ENCODE results near the gene TANGO6. TPM values are rescaled to one million over a fixed set of nuclear protein-coding genes. Genes with fewer than 3 reads are reported as not detected.

The TANGO6 gene
- total RNA-seq, 4 donors from 2014 or later, result 18.4 to 36.0 (median 23.3) TPM

GRCh38 chr16:69029121-69029520, 185.8 kb downstream of the TANGO6 start:
- H3K27ac ChIP-seq, result no peak overlapping the region
- no peak for TF ChIP-seq CTCF (IDR thresholded peaks at IDR 0.05)
- TF ChIP-seq EP300 (IDR thresholded peaks at IDR 0.05), result no peak
- no peak for TF ChIP-seq POLR2A (IDR thresholded peaks at IDR 0.05)
- WGBS, 2 donors, result 92 to 98% methylated on average over 2 of the region's 2 CpGs

GRCh38 chr16:69031877-69032301, 188.6 kb downstream of the TANGO6 start:
- 90 to 95% methylated on average over 8 of the region's 8 CpGs for WGBS, 2 donors
- Histone ChIP-seq H3K4me1 (no peaks in the 10 kb centered on the region), H3K4me3 (no peak overlapping the region), H3K27ac (no peak overlapping the region), H3K9me3 (no peaks in the 10 kb centered on the region), H3K36me3 (peaks cover 0 to 18% (median 0%) of the 10 kb centered on the region in 3 donors), H3K27me3 (no peaks in the 10 kb centered on the region)
- no peak for DNase-seq (ENCODE audit: low spot score in 2 of 2)
- no peak for TF ChIP-seq CTCF (IDR thresholded peaks at IDR 0.05)
- no peak for TF ChIP-seq POLR2A (IDR thresholded peaks at IDR 0.05)
- TF ChIP-seq EP300 (IDR thresholded peaks at IDR 0.05), result no peak

More at GRCh38 chr16:69029121-69029520, 185.8 kb downstream of the TANGO6 start:
- no peaks in the 10 kb centered on the region for H3K9me3 ChIP-seq
- peaks cover 0 to 39% (median 0%) of the 10 kb centered on the region in 3 donors for H3K36me3 ChIP-seq
- no peaks in the 10 kb centered on the region for H3K27me3 ChIP-seq
- H3K4me3 ChIP-seq, result no peak overlapping the region
- H3K4me1 ChIP-seq, result no peaks in the 10 kb centered on the region
- DNase-seq (ENCODE audit: low spot score in 2 of 2), result no peak

GRCh38 chr16:69033151-69033949, 190.0 kb downstream of the TANGO6 start:
- 82 to 90% methylated on average over 8 of the region's 8 CpGs for WGBS, 2 donors
- DNase-seq (ENCODE audit: low spot score in 2 of 2), result no peak
- Histone ChIP-seq H3K27me3 (no peaks in the 10 kb centered on the region), H3K36me3 (peaks cover 0 to 18% (median 0%) of the 10 kb centered on the region in 3 donors), H3K4me3 (no peak overlapping the region), H3K4me1 (no peaks in the 10 kb centered on the region), H3K9me3 (no peaks in the 10 kb centered on the region), H3K27ac (no peak overlapping the region)
- TF ChIP-seq EP300 (IDR thresholded peaks at IDR 0.05), result no peak
- TF ChIP-seq POLR2A (IDR thresholded peaks at IDR 0.05), result no peak
- TF ChIP-seq CTCF (IDR thresholded peaks at IDR 0.05), result no peak

GRCh38 chr16:69035375-69035774, 192.0 kb downstream of the TANGO6 start:
- Histone ChIP-seq H3K9me3 (no peaks in the 10 kb centered on the region), H3K4me1 (no peaks in the 10 kb centered on the region), H3K36me3 (peaks cover 0 to 28% (median 0%) of the 10 kb centered on the region in 3 donors), H3K27ac (no peak overlapping the region), H3K4me3 (no peak overlapping the region), H3K27me3 (no peaks in the 10 kb centered on the region)
- DNase-seq (ENCODE audit: low spot score in 2 of 2), result no peak
- TF ChIP-seq CTCF (IDR thresholded peaks at IDR 0.05), result no peak

GRCh38 chr16:69036399-69037091, 193.2 kb downstream of the TANGO6 start:
- H3K4me1 ChIP-seq, result no peaks in the 10 kb centered on the region
- 83 to 84% methylated on average over 10 to 12 of the region's 12 CpGs for WGBS, 2 donors
- peaks cover 0 to 4% (median 0%) of the 10 kb centered on the region in 4 donors for H3K9me3 ChIP-seq
- H3K4me3 ChIP-seq, result no peak overlapping the region
- no peak overlapping the region for H3K27ac ChIP-seq
- H3K27me3 ChIP-seq, result no peaks in the 10 kb centered on the region
- peaks cover 0 to 36% (median 3%) of the 10 kb centered on the region in 3 donors for H3K36me3 ChIP-seq
- TF ChIP-seq POLR2A (IDR thresholded peaks at IDR 0.05) (no peak), CTCF (IDR thresholded peaks at IDR 0.05) (no peak), EP300 (IDR thresholded peaks at IDR 0.05) (no peak)
- DNase-seq (ENCODE audit: low spot score in 2 of 2), result no peak

All from tibial nerve (tissue), 4 donors.